IMR-90 (cell line): Measurements from ENCODE around the gene SEZ6L2. TPM values are rescaled to one million over a fixed set of nuclear protein-coding genes. Genes with fewer than 3 reads are reported as not detected.
"Not testable (repeated sequence)": the region's sequence is repeated elsewhere in the genome, so short reads cannot be mapped to it uniquely, and the experiment has no call there.

ENCODE experiments used
- ATAC-seq: fragments of 200-7000 bp; cut with Tn5 transposase; 2 replicates; pipeline ENCODE4 v1.9.1; 2020; ENCODE audit warnings: low read depth, mild to moderate bottlenecking, moderate library complexity
- BruUV-seq: library from RNA; stranded (reverse); fragments of 400-500 nt; replicated peaks from 2 replicates; lab custom pipeline; 2021; lab: Mats Ljungman, UMichigan
- CTCF ChIA-PET: fragments of 300-600 bp; formaldehyde crosslinking; extraction: SDS; loops from one replicate; lab custom pipeline; 2021; ENCODE audit warnings: antibody characterized with exemption; lab: Yijun Ruan, JAX
- POLR2A ChIA-PET: fragments of 300-600 bp; sonication (Branson Sonifier 250); formaldehyde crosslinking; loops from one replicate; lab custom pipeline; 2022; ENCODE audit warnings: antibody characterized with exemption; ENCODE audit not compliant: unreplicated experiment; lab: Charles Lee
- DNase-seq: peaks from one replicate; pipeline ENCODE4 v3.0.0; 2013
- H2AFZ ChIP-seq: replicated peaks from 2 replicates; pipeline ENCODE3; 2013; ENCODE audit warnings: low read length, mild to moderate bottlenecking; ENCODE audit not compliant: poor library complexity
- H2AK5ac ChIP-seq: 2 replicates; pipeline ENCODE4 v1.6.1; 2013; ENCODE audit warnings: low read depth, low read length, inconsistent platforms
- H2AK9ac ChIP-seq: replicated peaks from 2 replicates; pipeline ENCODE3; 2013; ENCODE audit warnings: mild to moderate bottlenecking, low read depth, low read length, moderate library complexity; ENCODE audit not compliant: poor library complexity
- H2BK120ac ChIP-seq: 2 replicates; pipeline ENCODE4 v1.6.1; 2013; ENCODE audit warnings: low read depth, low read length, inconsistent platforms
- H2BK15ac ChIP-seq: 3 replicates; pipeline ENCODE4 v1.6.1; 2013; ENCODE audit warnings: low read depth, low read length, inconsistent platforms
- H2BK20ac ChIP-seq: 2 replicates; pipeline ENCODE4 v1.6.1; 2013; ENCODE audit warnings: low read depth, mild to moderate bottlenecking, inconsistent platforms, low read length, moderate library complexity
- H2BK5ac ChIP-seq: 2 replicates; pipeline ENCODE4 v1.6.1; 2013; ENCODE audit warnings: mild to moderate bottlenecking, low read depth, low read length, inconsistent platforms; ENCODE audit not compliant: poor library complexity, severe bottlenecking
- H3K14ac ChIP-seq: replicated peaks from 2 replicates; pipeline ENCODE4 v1.6.1; 2013; ENCODE audit warnings: low read depth, low read length, inconsistent platforms
- H3K18ac ChIP-seq: 2 replicates; pipeline ENCODE4 v1.6.1; 2013; ENCODE audit warnings: low read depth, low read length, control low read depth
- H3K23ac ChIP-seq: 2 replicates; pipeline ENCODE4 v1.6.1; 2013; ENCODE audit warnings: low read depth, low read length, inconsistent platforms
- H3K27ac ChIP-seq: 2 replicates; pipeline ENCODE4 v1.5.1; 2013; ENCODE audit warnings: mild to moderate bottlenecking, control low read depth, low read length; ENCODE audit not compliant: insufficient read depth
- H3K27me3 ChIP-seq: 2 replicates; pipeline ENCODE4 v1.6.1; 2013; ENCODE audit warnings: low read length; ENCODE audit not compliant: control insufficient read depth, insufficient read depth
- H3K36me3 ChIP-seq: 2 replicates; pipeline ENCODE4 v1.6.1; 2013; ENCODE audit warnings: low read length, mixed read lengths; ENCODE audit not compliant: control insufficient read depth, insufficient read depth
- H3K4ac ChIP-seq: 2 replicates; pipeline ENCODE4 v1.6.1; 2013; ENCODE audit warnings: low read depth, low read length, inconsistent platforms
- H3K4me1 ChIP-seq: 2 replicates; pipeline ENCODE4 v1.6.1; 2013; ENCODE audit warnings: low read length, mixed read lengths; ENCODE audit not compliant: control insufficient read depth, insufficient read depth
- H3K4me2 ChIP-seq: 2 replicates; pipeline ENCODE4 v1.6.1; 2013; ENCODE audit warnings: low read depth, mild to moderate bottlenecking, control low read depth, low read length, moderate library complexity
- H3K4me3 ChIP-seq: 2 replicates; pipeline ENCODE4 v1.5.1; 2013; ENCODE audit warnings: low read depth, mild to moderate bottlenecking, control low read depth, low read length, moderate library complexity; ENCODE audit not compliant: insufficient read depth
- H3K56ac ChIP-seq: 2 replicates; pipeline ENCODE4 v1.6.1; 2013; ENCODE audit warnings: low read length, inconsistent platforms; ENCODE audit not compliant: insufficient read depth; ENCODE audit errors: extremely low read depth
- H3K79me1 ChIP-seq, 2 experiments: 2 replicates each; pipeline ENCODE4 v1.6.1; 2013; ENCODE audit warnings: low read length in 2 of 2, inconsistent platforms in 1 of 2, low read depth in 1 of 2
- H3K9ac ChIP-seq: 2 replicates; pipeline ENCODE4 v1.6.1; 2013; ENCODE audit warnings: low read depth, low read length, control low read depth
- H3K9me1 ChIP-seq: 2 replicates; pipeline ENCODE4 v1.6.1; 2013; ENCODE audit warnings: low read length, inconsistent platforms; ENCODE audit not compliant: insufficient read depth
- H3K9me3 ChIP-seq: 2 replicates; pipeline ENCODE4 v1.6.1; 2013; ENCODE audit warnings: low read length; ENCODE audit not compliant: control insufficient read depth, insufficient read depth
- H4K20me1 ChIP-seq: 2 replicates; pipeline ENCODE4 v1.6.1; 2013; ENCODE audit warnings: low read length, inconsistent platforms; ENCODE audit not compliant: insufficient read depth
- H4K5ac ChIP-seq: 2 replicates; pipeline ENCODE4 v1.6.1; 2013; ENCODE audit warnings: mild to moderate bottlenecking, low read depth, low read length, control low read depth
- H4K8ac ChIP-seq, 2 experiments: 2 replicates each; pipeline ENCODE4 v1.6.1; 2013; ENCODE audit warnings: low read depth in 2 of 2, low read length in 2 of 2, control low read depth in 1 of 2, inconsistent platforms in 1 of 2
- H4K91ac ChIP-seq: 2 replicates; pipeline ENCODE4 v1.6.1; 2013; ENCODE audit warnings: low read depth, low read length, inconsistent platforms; ENCODE audit not compliant: insufficient read depth
- BHLHE40 ChIP-seq: fragments of 150-350 bp; IDR thresholded peaks from 2 replicates; pipeline ENCODE4 v1.6.1; 2016; ENCODE audit warnings: mild to moderate bottlenecking, low read depth, low read length
- CEBPB ChIP-seq: IDR thresholded peaks from 2 replicates; pipeline ENCODE4 v1.6.1; 2012; ENCODE audit warnings: low read depth, low read length, improper control_type of control experiment
- ELK1 ChIP-seq: fragments of 150-350 bp; IDR thresholded peaks from 2 replicates; pipeline ENCODE4 v1.6.1; 2016; ENCODE audit warnings: low read depth, mild to moderate bottlenecking, low read length, moderate library complexity, borderline replicate concordance
- WGBS, 2 experiments: methylation state at CpG; one replicate each; pipeline versions ENCODE4 v1.1.5 to v1.1.7; 2013; ENCODE audit warnings: missing lambda C conversion rate in 2 of 2; ENCODE audit not compliant: insufficient read length in 1 of 2; ENCODE audit errors: extremely low coverage in 2 of 2; 5-methylcytosine and 5-hydroxymethylcytosine counted together
- dilution Hi-C: fragments of 300-500 bp; cut with HindIII; formaldehyde crosslinking; loops from one replicate; pipeline ENCODE4 v1.14.3; 2018; ENCODE audit warnings: low sequenced_read_pairs; ENCODE audit not compliant: unreplicated experiment
- in situ Hi-C: fragments of 300-500 bp; cut with MboI; formaldehyde crosslinking; loops from 3 replicates; pipeline ENCODE4 v1.14.3; 2019; ENCODE audit warnings: low sequenced_read_pairs, inconsistent platforms, mixed read lengths
- intact Hi-C: fragments of 100-400 bp; cut with micrococcal nuclease; formaldehyde crosslinking; loops from 2 replicates; pipeline ENCODE4 v1.10.0; 2022
- polyA plus RNA-seq, 3 experiments: library from polyadenylated mRNA; depleted of rRNA; stranded (reverse); fragments of >200 nt; gene quantifications; 2 replicates each; pipeline ENCODE4 v1.2.3, GENCODE V29; 2012; ENCODE audit warnings: low replicate concordance in 1 of 3
- total RNA-seq: library from RNA; depleted of rRNA; stranded (reverse); fragments of >200 nt; gene quantifications from 2 replicates; pipeline ENCODE4 v1.2.3, GENCODE V29; 2012

SEZ6L2 gene
- total and polyA plus RNA-seq, 2 of the 4 experiments (the other 2 are of a cell fraction), result 0.72 to 10.5 TPM

DNA sequence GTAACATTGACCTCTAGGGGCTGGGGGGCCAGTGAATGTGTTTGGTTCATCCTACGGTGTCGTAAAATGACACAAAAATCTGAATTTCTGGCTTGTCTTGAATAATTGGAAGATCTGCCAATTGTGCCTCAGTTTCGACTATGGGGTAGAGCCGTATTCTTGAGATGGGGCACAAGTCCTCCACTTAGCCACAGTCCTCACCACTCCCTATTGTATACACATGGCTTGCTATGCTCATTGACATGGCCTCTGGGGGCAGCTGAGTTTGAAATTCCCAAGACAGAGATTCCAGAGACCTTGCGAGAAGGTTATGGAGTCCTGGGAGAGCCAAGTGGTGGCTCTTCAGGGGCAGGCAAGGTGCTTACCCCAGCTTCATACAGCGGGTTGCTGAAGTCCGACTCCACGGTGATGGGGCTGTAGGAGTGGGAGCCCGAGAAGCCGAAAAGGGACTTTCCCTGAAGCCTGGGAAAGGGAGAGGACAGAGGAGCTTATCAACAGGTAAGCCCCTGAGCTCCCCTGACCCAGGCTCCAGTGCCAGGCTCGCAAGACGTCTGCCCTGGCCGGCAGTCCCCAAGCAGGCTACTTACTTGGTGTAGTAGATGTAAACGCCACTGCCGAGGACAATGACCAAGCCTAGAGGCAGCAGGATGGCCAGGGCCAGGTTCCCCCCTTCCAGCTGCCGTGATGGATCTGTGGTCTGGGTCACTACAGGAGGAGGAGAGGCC, 27.4 kb downstream of the SEZ6L2 start:
- Histone ChIP-seq H3K27ac (no peak overlapping the region), H3K18ac (no peak overlapping the region), H4K8ac (no peak overlapping the region), H2AK9ac (no peak overlapping the region), H2BK120ac (no peak overlapping the region), H2BK15ac (no peak overlapping the region), H3K9ac (no peak overlapping the region), H4K91ac (no peak overlapping the region), H4K20me1 (no peaks in the 10 kb centered on the region), H4K5ac (no peak overlapping the region), H3K56ac (no peak overlapping the region), H3K4me3 (no peak overlapping the region), H3K4me1 (no peaks in the 10 kb centered on the region), H2BK5ac (no peak overlapping the region), H2BK20ac (no peak overlapping the region), H3K79me1 (no peaks in the 10 kb centered on the region), H2AK5ac (no peak overlapping the region), H3K14ac (no peak overlapping the region), H2AFZ (no peak overlapping the region), H3K27me3 (peaks cover 10% of the 10 kb centered on the region), H3K36me3 (no peaks in the 10 kb centered on the region), H3K23ac (no peak overlapping the region), H3K4me2 (no peak overlapping the region), H3K9me1 (no peaks in the 10 kb centered on the region), H3K9me3 (no peaks in the 10 kb centered on the region), H3K4ac (no peak overlapping the region)
- intact Hi-C loops, result no loop called here
- CTCF ChIA-PET, result no interaction called here
- POLR2A ChIA-PET, result no interaction called here
- ATAC-seq, result no peak
- no peak for TF ChIP-seq ELK1
- TF ChIP-seq CEBPB, result no peak
- no peak for TF ChIP-seq BHLHE40
- DNase-seq, result no peak
- dilution Hi-C loops, result no loop called here
- BruUV-seq, result no TSS peak
- in situ Hi-C loops, result no loop called here
- no CpG with 5 or more reads among the region's 16 CpGs for WGBS, 2 experiments

- H3K9me1 ChIP-seq, CTCF ChIA-PET, H3K14ac ChIP-seq, POLR2A ChIA-PET, intact Hi-C loops, H2BK120ac ChIP-seq, BruUV-seq, H3K27ac ChIP-seq, H3K79me1 ChIP-seq, H3K9ac ChIP-seq, H3K4me2 ChIP-seq, H3K4ac ChIP-seq, ATAC-seq, H2AK9ac ChIP-seq, H4K91ac ChIP-seq, H2BK5ac ChIP-seq, DNase-seq, dilution Hi-C loops, H3K23ac ChIP-seq, H3K36me3 ChIP-seq, H3K56ac ChIP-seq, H3K27me3 ChIP-seq, H3K9me3 ChIP-seq, in situ Hi-C loops, H4K8ac ChIP-seq, H3K18ac ChIP-seq, H2BK15ac ChIP-seq, H2AFZ ChIP-seq, H3K4me3 ChIP-seq, H4K20me1 ChIP-seq, H4K5ac ChIP-seq, H2BK20ac ChIP-seq, H3K4me1 ChIP-seq, H2AK5ac ChIP-seq: not testable (repeated sequence)
- WGBS, 2 experiments, result 64% methylated on average over 3 of the region's 8 CpGs; no CpG with 5 or more reads in 1 of the 2 experiments
Observed at GRCh38 chr16:29869067-29869466, 30.3 kb downstream of the SEZ6L2 start.
